H1 (cell line): Measurements from ENCODE around the gene FHIT. TPM values are rescaled to one million over a fixed set of nuclear protein-coding genes. Genes with fewer than 3 reads are reported as not detected.

Experiments
- CTCF ChIA-PET: fragments of 300-600 bp; sonication (Branson Sonifier 250); formaldehyde crosslinking; loops from one replicate; lab custom pipeline; 2021; ENCODE audit not compliant: partially characterized antibody; lab: Charles Lee
- POLR2A ChIA-PET: fragments of 300-600 bp; sonication (Branson Sonifier 250); formaldehyde crosslinking; loops from one replicate; lab custom pipeline; 2021; ENCODE audit warnings: inconsistent platforms; ENCODE audit not compliant: partially characterized antibody; lab: Charles Lee
- DNase-seq, 2 experiments: peaks; one replicate each; pipeline versions ENCODE4 v3.0.0 to v3.0.0-alpha.2; 2010 to 2022; ENCODE audit warnings: low spot score in 2 of 2, low read depth in 1 of 2, mixed read lengths in 1 of 2
- FAIRE-seq: peaks from 2 replicates; lab custom pipeline; 2011; peaks lifted over from hg19 to GRCh38; lab: Jason Lieb, UNC
- H2AFZ ChIP-seq: 2 replicates; pipeline ENCODE4 v1.8.1; 2012; ENCODE audit warnings: low read length, inconsistent platforms
- H2AK5ac ChIP-seq: 2 replicates; pipeline ENCODE4 v1.6.1; 2013; ENCODE audit warnings: low read depth, low read length
- H2BK120ac ChIP-seq: replicated peaks from 2 replicates; pipeline ENCODE3; 2013; ENCODE audit warnings: low read depth, low read length, inconsistent platforms
- H2BK12ac ChIP-seq: 2 replicates; pipeline ENCODE4 v1.6.1; 2013; ENCODE audit warnings: low read depth, low read length
- H2BK15ac ChIP-seq: 2 replicates; pipeline ENCODE4 v1.6.1; 2013; ENCODE audit warnings: low read length
- H2BK20ac ChIP-seq: 2 replicates; pipeline ENCODE4 v1.6.1; 2013; ENCODE audit warnings: low read length
- H2BK5ac ChIP-seq: 2 replicates; pipeline ENCODE4 v1.6.1; 2013; ENCODE audit warnings: low read depth, low read length
- H3K14ac ChIP-seq: 2 replicates; pipeline ENCODE4 v1.6.1; 2013; ENCODE audit warnings: inconsistent platforms; ENCODE audit not compliant: insufficient read length
- H3K18ac ChIP-seq: 2 replicates; pipeline ENCODE4 v1.6.1; 2013; ENCODE audit warnings: low read length; ENCODE audit errors: extremely low read depth
- H3K23ac ChIP-seq: 2 replicates; pipeline ENCODE4 v1.6.1; 2013; ENCODE audit warnings: inconsistent platforms; ENCODE audit not compliant: insufficient read length
- H3K23me2 ChIP-seq: 2 replicates; pipeline ENCODE4 v1.6.1; 2013; ENCODE audit warnings: low read depth, low read length
- H3K27ac ChIP-seq: 2 replicates; pipeline ENCODE4 v1.6.1; 2011; ENCODE audit warnings: low read depth, low read length, inconsistent platforms
- H3K27me3 ChIP-seq, 4 experiments: replicated peaks in 1 of 4; 1 replicate in 1 of 4; 2 replicates in 3 of 4; pipeline versions ENCODE4 v1.6.1 to v1.8.1; 2011 to 2013; ENCODE audit warnings: low read length in 3 of 4, mild to moderate bottlenecking in 3 of 4, inconsistent platforms in 2 of 4, mixed read lengths in 2 of 4, moderate library complexity in 1 of 4; ENCODE audit not compliant: control insufficient read depth in 3 of 4, insufficient read depth in 3 of 4; ENCODE audit errors: extremely low read depth in 1 of 4
- H3K36me3 ChIP-seq, 4 experiments: 2 replicates each; pipeline versions ENCODE4 v1.6.1 to v1.8.1; 2011 to 2013; ENCODE audit warnings: mild to moderate bottlenecking in 4 of 4, low read length in 3 of 4, moderate library complexity in 2 of 4, control low read depth in 1 of 4, inconsistent platforms in 1 of 4; ENCODE audit not compliant: insufficient read depth in 4 of 4, control insufficient read depth in 2 of 4
- H3K4ac ChIP-seq: replicated peaks from 2 replicates; pipeline ENCODE3; 2013; ENCODE audit warnings: low read length, low read depth, mixed read lengths, inconsistent platforms; ENCODE audit not compliant: insufficient read length
- H3K4me1 ChIP-seq, 4 experiments: replicated peaks in 1 of 4; 1 replicate in 1 of 4; 2 replicates in 3 of 4; pipeline versions ENCODE4 v1.6.1 to v1.8.1; 2011 to 2013; ENCODE audit warnings: low read length in 3 of 4, inconsistent platforms in 2 of 4, mixed read lengths in 1 of 4; ENCODE audit not compliant: insufficient read depth in 4 of 4, control insufficient read depth in 3 of 4
- H3K4me2 ChIP-seq, 2 experiments: 2 replicates each; pipeline versions ENCODE4 v1.6.1 to v1.8.1; 2011 to 2013; ENCODE audit warnings: low read depth in 2 of 2, low read length in 2 of 2, control low read depth in 1 of 2, inconsistent platforms in 1 of 2, mild to moderate bottlenecking in 1 of 2; ENCODE audit not compliant: insufficient read depth in 1 of 2
- H3K4me3 ChIP-seq, 4 experiments: fragments of 200-600, 300-600 bp in 1 of 4; sonication (generic), shearing (Covaris generic), sonication (Bioruptor Twin) in 1 of 4; 2 replicates each; pipeline versions ENCODE4 v1.5.1 to v1.8.1; 2011 to 2016; ENCODE audit warnings: low read length in 4 of 4, low read depth in 3 of 4, control low read depth in 2 of 4, inconsistent platforms in 2 of 4, mild to moderate bottlenecking in 2 of 4, mixed read lengths in 1 of 4, moderate library complexity in 1 of 4; ENCODE audit not compliant: insufficient read depth in 2 of 4; ENCODE audit errors: extremely low read depth in 1 of 4
- H3K56ac ChIP-seq: replicated peaks from 2 replicates; pipeline ENCODE3; 2013; ENCODE audit warnings: low read depth, mild to moderate bottlenecking, mixed read lengths, low read length, inconsistent platforms; ENCODE audit not compliant: insufficient read length
- H3K79me1 ChIP-seq: 2 replicates; pipeline ENCODE4 v1.6.1; 2013; ENCODE audit warnings: low read depth, low read length, control low read depth
- H3K79me2 ChIP-seq, 2 experiments: 2 replicates each; pipeline versions ENCODE4 v1.6.1 to v1.8.1; 2012 to 2013; ENCODE audit warnings: low read length in 2 of 2, mild to moderate bottlenecking in 2 of 2, inconsistent platforms in 1 of 2; ENCODE audit not compliant: insufficient read depth in 2 of 2, control insufficient read depth in 1 of 2
- H3K9ac ChIP-seq, 4 experiments: replicated peaks in 1 of 4; 1 replicate in 1 of 4; 2 replicates in 3 of 4; pipeline versions ENCODE4 v1.6.1 to v1.8.1; 2011 to 2013; ENCODE audit warnings: low read depth in 3 of 4, low read length in 3 of 4, control low read depth in 2 of 4, mild to moderate bottlenecking in 2 of 4, moderate library complexity in 2 of 4, inconsistent platforms in 1 of 4; ENCODE audit errors: extremely low read depth in 1 of 4
- H3K9me3 ChIP-seq, 2 experiments: 2 replicates each; pipeline versions ENCODE4 v1.6.1 to v1.8.1; 2012 to 2013; ENCODE audit warnings: mild to moderate bottlenecking in 2 of 2, moderate library complexity in 2 of 2, control low read depth in 1 of 2, inconsistent platforms in 1 of 2, low read depth in 1 of 2, low read length in 1 of 2, mixed read lengths in 1 of 2; ENCODE audit not compliant: insufficient read depth in 2 of 2
- H4K20me1 ChIP-seq, 2 experiments: replicated peaks in 1 of 2; 2 replicates each; pipeline versions ENCODE3 to v1.8.1; 2011 to 2013; ENCODE audit warnings: inconsistent platforms in 2 of 2, low read length in 2 of 2, mild to moderate bottlenecking in 1 of 2; ENCODE audit not compliant: insufficient read depth in 2 of 2, control insufficient read depth in 1 of 2
- H4K5ac ChIP-seq: 2 replicates; pipeline ENCODE4 v1.6.1; 2013; ENCODE audit warnings: low read length, low read depth, mixed read lengths, inconsistent platforms; ENCODE audit not compliant: insufficient read length
- H4K8ac ChIP-seq: 2 replicates; pipeline ENCODE4 v1.8.0; 2013; ENCODE audit warnings: mild to moderate bottlenecking, moderate library complexity, low read length, inconsistent platforms; ENCODE audit not compliant: insufficient read depth; ENCODE audit errors: extremely low read depth
- H4K91ac ChIP-seq: replicated peaks from 2 replicates; pipeline ENCODE3; 2013; ENCODE audit warnings: low read length, mixed read lengths, inconsistent platforms; ENCODE audit not compliant: insufficient read length
- RFX5 ChIP-seq: IDR thresholded peaks from 2 replicates; pipeline ENCODE4 v1.6.1; 2011; ENCODE audit warnings: low read depth, low read length, improper control_type of control experiment, borderline replicate concordance
- WGBS, 2 experiments: shearing (Covaris generic) in 1 of 2; methylation state at CpG; one replicate each; pipeline versions ENCODE4 v1.1.6 to v1.1.7; 2013 to 2015; ENCODE audit warnings: low lambda C conversion rate in 2 of 2, mixed read lengths in 2 of 2, inconsistent platforms in 1 of 2, low coverage in 1 of 2, missing lambda C conversion rate in 1 of 2; ENCODE audit not compliant: insufficient replicate concordance in 2 of 2, insufficient coverage in 1 of 2, insufficient read length in 1 of 2; ENCODE audit errors: extremely low coverage in 1 of 2, missing lambda C conversion rate in 1 of 2; 5-methylcytosine and 5-hydroxymethylcytosine counted together
- polyA plus RNA-seq, 7 experiments: library from polyadenylated mRNA; depleted of rRNA in 3 of 7; stranded (reverse) in 5 of 7; unstranded in 2 of 7; fragments of >200 nt in 5 of 7; fragments of 200-250 nt in 2 of 7; gene quantifications; 1 replicate in 5 of 7; 2 replicates in 1 of 7; 4 replicates in 1 of 7; pipeline versions ENCODE4 v1.2.1 to v1.2.3, GENCODE V29; 2011 to 2013; ENCODE audit warnings: missing spikeins in 2 of 7, mixed read lengths in 2 of 7
- total RNA-seq: library from RNA; stranded (reverse); fragmentation: NEBNext Ultra II Directional; extraction: Animal tissue kit (Norgen Biotek cat#: 25700); gene quantifications from 2 replicates; pipeline ENCODE4 v1.2.1, GENCODE V29; 2021

Gene FHIT
- total and polyA plus RNA-seq, 2 of the 8 experiments (the other 6 are each of a cell fraction or from before 2014, with no cell fraction given): 1.2 to 3.2 TPM

GRCh38 chr3:61172203-61172602 lies 79.0 kb downstream of the FHIT start:
- Histone ChIP-seq H4K8ac (no peak overlapping the region), H2BK15ac (no peak overlapping the region), H2BK20ac (no peak overlapping the region), H3K27ac (no peak overlapping the region), H2BK12ac (no peak overlapping the region), H2BK5ac (no peak overlapping the region), H3K23me2 (no peaks in the 10 kb centered on the region), H3K36me3 (no peaks in the 10 kb centered on the region; a peak in 1 of 8 replicates), H3K4me3 (no peak overlapping the region), H3K9ac (no peak overlapping the region), H3K79me2 (no peaks in the 10 kb centered on the region), H2AFZ (no peak overlapping the region), H3K14ac (no peak overlapping the region), H4K5ac (no peak overlapping the region), H2AK5ac (no peak overlapping the region), H4K20me1 (no peaks in the 10 kb centered on the region), H3K23ac (no peak overlapping the region), H3K56ac (no peak overlapping the region), H3K9me3 (no peaks in the 10 kb centered on the region), H3K79me1 (no peaks in the 10 kb centered on the region), H3K4ac (no peak overlapping the region), H3K27me3 (no peaks in the 10 kb centered on the region), H3K4me1 (peaks cover 0 to 2% (median 0%) of the 10 kb centered on the region in 4 experiments; a peak in 1 of 7 replicates), H2BK120ac (no peak overlapping the region), H4K91ac (no peak overlapping the region), H3K4me2 (no peak overlapping the region), H3K18ac (no peak overlapping the region)
- DNase-seq: no peak
- TF ChIP-seq RFX5: no peak
- no peak for FAIRE-seq
- POLR2A ChIA-PET: interaction anchor here (1.2 kb wide), 1 partner anchor 16 kb away, joined by 4 read pairs; no protein-coding TSS in a partner anchor
- WGBS, 2 experiments: 86% methylated on average over 1 of the region's 1 CpG; no CpG with 5 or more reads in 1 of the 2 experiments
- CTCF ChIA-PET: interaction anchor here (0.6 to 1.9 kb wide), 13 partner anchors 12 to 198 kb away, joined by 3 to 9 read pairs (median 3); no protein-coding TSS in a partner anchor
